IPS-NIHi7 (cell line): ENCODE measurements around the gene MAP7D2.
A peak's percentile ranks its signal among the peaks of the same experiment; 100 is the strongest.

Source experiments
- DNase-seq: peaks from one replicate; pipeline ENCODE4 v3.0.0; 2012; ENCODE audit warnings: mixed read lengths; ENCODE audit errors: extremely low spot score

The MAP7D2 gene

GRCh38 chrX:20038966-20039365, 77.7 kb downstream of the MAP7D2 start:
- no peak for DNase-seq

GRCh38 chrX:20037186-20037585, 79.5 kb downstream of the MAP7D2 start:
- DNase-seq, result no peak

GRCh38 chrX:20032201-20032600, 84.5 kb downstream of the MAP7D2 start:
- DNase-seq, result no peak

- no peak for DNase-seq
Measured at GRCh38 chrX:20029728-20030127, 87.0 kb downstream of the MAP7D2 start.

GRCh38 chrX:20028588-20028987, 88.1 kb downstream of the MAP7D2 start:
- DNase-seq, result no peak

GRCh38 chrX:20026278-20026677, 90.4 kb downstream of the MAP7D2 start:
- DNase-seq, result no peak

GRCh38 chrX:20019672-20020365, 96.9 kb downstream of the MAP7D2 start:
- no peak for DNase-seq

- DNase-seq, result no peak
Measured at GRCh38 chrX:20016616-20016945, 100.1 kb downstream of the MAP7D2 start.

GRCh38 chrX:20015945-20016615, 100.6 kb downstream of the MAP7D2 start:
- DNase-seq, result no peak

GRCh38 chrX:20015422-20015821, 101.3 kb downstream of the MAP7D2 start:
- no peak for DNase-seq

- DNase-seq, result no peak
Measured at GRCh38 chrX:20011608-20012007, 105.1 kb downstream of the MAP7D2 start.

GRCh38 chrX:20007962-20008622, 108.6 kb downstream of the MAP7D2 start:
- DNase-seq, result no peak

- no peak for DNase-seq
Measured at GRCh38 chrX:20005883-20006282, 110.8 kb downstream of the MAP7D2 start.

GRCh38 chrX:20001588-20001987, 115.1 kb downstream of the MAP7D2 start:
- peak; percentile 41 for DNase-seq

GRCh38 chrX:19991350-19991718, 125.4 kb downstream of the MAP7D2 start:
- DNase-seq, result no peak

- peak; percentile 99 for DNase-seq
Measured at GRCh38 chrX:19990556-19991349, 126.0 kb downstream of the MAP7D2 start, which contains the start of gene BCLAF3. BCLAF3 (minus strand) TSS chrX:19991061; CDS start chrX:19970264, 20,797 bp downstream.

GRCh38 chrX:19990151-19990555, 126.6 kb downstream of the MAP7D2 start:
- DNase-seq, result no peak

- no peak for DNase-seq
Measured at GRCh38 chrX:19987856-19988255, 128.9 kb downstream of the MAP7D2 start.

- no peak for DNase-seq
Measured at GRCh38 chrX:19986531-19986930, 130.2 kb downstream of the MAP7D2 start.

- DNase-seq, result no peak
Measured at GRCh38 chrX:19981947-19982346, 134.8 kb downstream of the MAP7D2 start.

GRCh38 chrX:19975845-19976244, 140.9 kb downstream of the MAP7D2 start:
- no peak for DNase-seq

- DNase-seq, result no peak
Measured at GRCh38 chrX:19972984-19973383, 143.7 kb downstream of the MAP7D2 start.
